T47D (cell line): Measurements from ENCODE around the gene FAM107A.

Experiments
- DNase-seq, 2 experiments: peaks; one replicate each; pipeline versions ENCODE4 v3.0.0 to v3.0.0-alpha.2; 2011 to 2012; ENCODE audit warnings: low read depth in 1 of 2, low spot score in 1 of 2
- JUND ChIP-seq: IDR thresholded peaks from 2 replicates; pipeline ENCODE4 v1.6.1; 2012; ENCODE audit warnings: low read depth
- in situ Hi-C: cut with HindIII; loops from 2 replicates; pipeline ENCODE4 v1.10.0; 2016; ENCODE audit warnings: low sequenced_read_pairs, low pct_unique_long_range_greater_than_20kb

The FAM107A gene, protein sequence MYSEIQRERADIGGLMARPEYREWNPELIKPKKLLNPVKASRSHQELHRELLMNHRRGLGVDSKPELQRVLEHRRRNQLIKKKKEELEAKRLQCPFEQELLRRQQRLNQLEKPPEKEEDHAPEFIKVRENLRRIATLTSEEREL

DNA sequence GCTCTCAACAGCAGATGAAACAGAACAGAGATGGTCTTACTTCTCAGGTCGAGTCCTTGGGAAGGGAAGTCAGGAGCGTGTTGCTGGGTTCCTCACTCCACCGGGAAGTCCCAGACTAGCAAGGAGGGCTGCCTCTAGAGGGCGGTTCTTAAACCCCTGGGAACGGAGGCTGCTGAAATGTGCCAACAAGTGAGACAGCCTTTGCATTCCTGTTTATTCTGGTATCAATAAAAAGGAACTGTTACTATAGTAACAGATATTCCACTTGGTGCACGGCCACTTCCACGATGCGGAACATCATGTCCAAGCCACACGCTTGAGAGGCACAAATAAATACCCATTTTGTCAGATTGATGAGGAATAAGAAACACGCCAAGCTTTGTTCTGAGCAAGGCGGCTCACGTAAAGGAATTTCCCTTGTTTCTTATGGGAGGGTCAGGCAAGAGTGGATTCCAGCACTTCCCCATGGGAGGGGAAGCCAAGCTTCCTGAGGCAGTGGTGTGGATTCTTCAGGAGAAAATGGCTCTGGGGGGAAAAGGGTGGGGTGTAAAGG, at the start of gene FAM107A:
TSS of gene FAM107A (minus strand) at position 123 of the 553 bp plus-strand sequence. CDS start 7,531 bp downstream, outside the sequence.
- TF ChIP-seq JUND = no peak
- in situ Hi-C loops = no loop called here
- no peak for DNase-seq

DNA sequence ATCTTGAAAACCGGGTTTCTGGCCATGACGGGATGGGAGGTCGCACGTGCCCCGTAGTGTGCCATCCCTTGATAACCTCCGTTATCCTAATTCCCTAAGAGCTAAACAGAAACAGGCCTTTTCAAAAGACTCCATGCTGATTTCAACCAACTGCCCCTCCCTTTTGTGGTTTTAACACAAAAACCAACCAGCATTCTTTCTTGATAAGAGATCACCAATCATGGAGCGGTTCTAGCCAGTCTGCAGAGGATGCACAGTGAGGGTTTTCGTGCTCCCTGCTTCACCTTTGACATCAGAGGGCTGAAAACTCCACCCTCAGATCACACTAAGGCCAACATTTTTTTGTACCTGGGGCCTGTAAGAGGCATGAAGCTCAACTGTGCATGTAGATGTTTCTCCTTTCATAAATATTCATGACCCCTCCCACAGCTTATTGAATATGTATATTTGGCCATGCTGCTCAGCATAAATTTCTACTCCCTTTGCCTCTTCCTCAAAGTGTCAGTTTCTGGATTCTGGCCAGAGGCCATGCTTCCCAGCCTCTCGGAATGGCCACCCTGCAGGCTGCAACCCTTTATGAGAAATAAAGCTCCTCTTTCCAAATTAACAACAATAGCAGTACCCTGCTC, 48.1 kb upstream of the FAM107A start:
- DNase-seq = no peak
- in situ Hi-C loops = no loop called here
- no peak for TF ChIP-seq JUND

- TF ChIP-seq JUND = no peak
- no peak for DNase-seq
- in situ Hi-C loops = no loop called here
Observed at GRCh38 chr3:58624550-58624949, 47.4 kb upstream of the FAM107A start.

DNA sequence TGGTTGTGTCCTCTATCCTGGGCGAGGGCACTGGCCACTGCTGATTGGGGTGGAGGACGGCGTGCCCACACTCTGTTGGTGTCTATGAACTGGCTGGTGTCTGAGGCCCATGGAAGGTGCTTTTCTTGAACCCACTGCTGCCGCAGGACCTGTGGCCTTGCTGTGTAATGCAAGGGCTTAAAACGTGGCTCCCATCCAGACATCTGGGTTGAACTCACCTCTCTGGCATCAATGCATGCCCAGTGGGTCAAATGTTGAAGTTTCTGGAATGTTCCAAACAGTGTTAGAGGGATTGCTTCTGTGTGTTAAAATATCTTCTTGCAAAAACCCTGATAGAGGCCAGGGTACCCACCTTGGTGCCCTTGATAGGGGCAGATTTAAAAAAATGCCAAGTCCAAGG, 46.8 kb upstream of the FAM107A start:
- TF ChIP-seq JUND = no peak
- DNase-seq = no peak
- in situ Hi-C loops = no loop called here

GRCh38 chr3:58623478-58623877, 46.3 kb upstream of the FAM107A start:
- in situ Hi-C loops = no loop called here
- no peak for DNase-seq
- TF ChIP-seq JUND = no peak

DNA sequence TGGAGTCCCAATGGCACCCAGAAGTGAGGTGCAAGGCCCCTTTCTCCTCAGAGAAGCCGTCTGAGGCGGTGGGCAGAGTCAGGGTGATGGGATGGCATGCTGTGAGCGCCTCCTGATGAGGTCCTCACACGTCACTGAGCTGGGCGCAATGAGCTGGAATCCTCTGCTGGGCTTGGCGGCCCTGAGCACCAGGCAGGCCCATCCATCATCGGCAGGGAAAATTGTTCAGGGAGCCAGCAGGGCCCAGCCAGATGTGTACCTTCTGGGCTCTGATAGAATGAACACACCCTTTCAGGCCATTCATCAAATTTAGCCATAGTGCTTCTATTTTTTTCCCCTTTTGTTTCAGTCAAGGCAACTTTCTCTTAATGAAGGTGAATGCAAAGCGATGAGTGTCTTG, 45.7 kb upstream of the FAM107A start:
- in situ Hi-C loops = no loop called here
- no peak for TF ChIP-seq JUND
- no peak for DNase-seq

DNA sequence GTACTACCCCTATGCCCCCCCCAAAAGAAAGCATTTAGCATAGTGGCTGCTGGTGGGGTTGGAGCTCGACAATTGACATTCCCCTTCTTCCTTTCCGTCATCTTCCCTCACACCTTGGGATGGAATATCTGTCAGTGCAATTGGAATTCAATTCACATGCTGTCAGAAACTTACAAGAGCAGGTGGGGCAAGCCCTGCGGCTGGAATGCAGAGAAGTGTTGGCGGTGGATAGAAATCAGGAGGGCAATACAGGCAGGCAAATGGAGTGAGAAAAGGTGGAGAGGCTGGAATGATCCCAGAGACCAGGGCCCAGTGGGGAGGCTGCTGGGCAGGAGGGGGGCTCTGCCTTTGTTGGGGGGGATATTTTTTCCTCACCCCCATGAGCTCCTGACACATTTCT, 45.2 kb upstream of the FAM107A start:
- no peak for TF ChIP-seq JUND
- DNase-seq = no peak
- in situ Hi-C loops = no loop called here

DNA sequence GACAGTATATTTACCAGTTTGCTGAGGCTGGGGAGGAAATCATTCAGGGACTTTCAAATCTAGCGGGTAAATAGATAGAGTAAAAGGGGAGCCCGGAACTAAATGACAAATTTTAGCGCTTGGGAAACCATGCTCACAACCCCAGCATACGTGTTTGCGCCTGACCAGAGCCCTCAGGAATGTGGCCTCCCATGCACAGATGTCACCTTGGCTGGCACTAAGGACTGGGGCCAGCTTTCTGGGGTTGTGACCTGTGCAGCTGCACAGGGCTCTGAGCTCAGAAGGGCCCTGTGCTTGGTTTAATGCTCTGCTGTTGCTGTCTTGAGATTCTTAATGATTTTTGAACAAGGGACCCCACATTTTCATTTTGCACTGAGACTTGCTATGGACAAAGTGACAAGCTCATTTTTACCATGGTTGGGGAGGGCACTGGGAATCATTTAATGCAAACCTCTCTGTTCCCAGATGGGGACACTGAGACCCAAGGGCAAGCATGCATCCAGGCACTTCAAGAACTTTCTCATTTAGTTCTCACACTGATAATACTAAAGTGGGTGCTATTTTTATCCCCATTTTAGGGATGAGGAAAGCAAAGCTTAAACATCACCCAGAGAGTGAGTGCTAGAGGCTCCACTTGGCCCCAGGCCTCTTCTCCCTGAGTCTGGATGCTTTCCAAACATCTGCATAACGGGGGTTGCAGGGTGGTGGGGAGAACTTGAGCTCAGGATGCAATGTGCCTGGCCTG, 44.1 kb upstream of the FAM107A start:
- no peak for DNase-seq
- in situ Hi-C loops = no loop called here
- TF ChIP-seq JUND = no peak

DNA sequence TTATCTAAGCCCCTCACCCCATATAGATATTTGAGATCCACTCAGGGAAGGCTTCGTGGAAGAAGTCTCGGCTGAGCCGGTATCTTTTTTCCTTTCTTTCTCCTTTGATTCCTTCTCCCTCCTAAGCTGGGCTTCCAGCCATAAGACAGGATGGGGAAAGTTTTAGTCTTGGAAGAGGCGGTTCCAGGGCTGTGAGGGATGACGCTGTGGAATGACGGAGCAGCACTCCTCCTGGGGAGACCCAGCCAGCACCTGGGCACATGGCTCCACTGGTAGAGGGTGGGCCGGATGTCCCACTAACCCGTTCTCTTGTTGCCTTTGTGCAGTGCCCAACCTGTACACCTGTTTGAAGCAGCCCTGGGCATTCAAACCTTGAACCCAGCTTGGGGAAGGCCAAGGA, 43.2 kb upstream of the FAM107A start:
- no peak for TF ChIP-seq JUND
- no peak for DNase-seq
- in situ Hi-C loops = no loop called here

GRCh38 chr3:58617338-58617761, 40.2 kb upstream of the FAM107A start:
- in situ Hi-C loops = no loop called here
- DNase-seq = peak in 1 of 2 experiments; percentile 22
- no peak for TF ChIP-seq JUND

- DNase-seq = no peak
- in situ Hi-C loops = no loop called here
- no peak for TF ChIP-seq JUND
Observed at GRCh38 chr3:58613236-58614132, 36.3 kb upstream of the FAM107A start.

GRCh38 chr3:58612830-58613229, 35.6 kb upstream of the FAM107A start:
- in situ Hi-C loops = no loop called here
- TF ChIP-seq JUND = no peak
- no peak for DNase-seq
